Ectodermal cell (in vitro differentiated cells): Measurements from ENCODE around the gene CD34.

ENCODE experiments used
- H3K27ac ChIP-seq: 2 replicates; pipeline ENCODE4 v1.7.0; 2013; ENCODE audit warnings: mild to moderate bottlenecking, low read depth, low read length; ENCODE audit not compliant: insufficient read depth, poor library complexity, severe bottlenecking
- H3K27me3 ChIP-seq: 2 replicates; pipeline ENCODE4 v1.7.0; 2013; ENCODE audit warnings: mild to moderate bottlenecking, low read length; ENCODE audit not compliant: insufficient read depth, control insufficient read depth, poor library complexity, severe bottlenecking
- H3K36me3 ChIP-seq: one replicate; pipeline ENCODE4 v1.7.0; 2013; ENCODE audit warnings: low read length; ENCODE audit not compliant: control insufficient read depth, insufficient read depth
- H3K4me1 ChIP-seq: one replicate; pipeline ENCODE4 v1.7.0; 2013; ENCODE audit warnings: low read length; ENCODE audit not compliant: control insufficient read depth, insufficient read depth
- H3K4me3 ChIP-seq: 2 replicates; pipeline ENCODE4 v1.7.0; 2013; ENCODE audit warnings: low read depth, low read length, control low read depth; ENCODE audit not compliant: insufficient read depth
- H3K9me3 ChIP-seq: 2 replicates; pipeline ENCODE4 v1.7.0; 2013; ENCODE audit warnings: mild to moderate bottlenecking, low read length, moderate library complexity; ENCODE audit not compliant: control insufficient read depth
- WGBS, 2 experiments: methylation state at CpG; one replicate each; pipeline ENCODE4 v1.1.7; 2013; ENCODE audit warnings: missing lambda C conversion rate in 2 of 2; 5-methylcytosine and 5-hydroxymethylcytosine counted together

Gene CD34

GRCh38 chr1:207890136-207890738 lies 20.7 kb downstream of the CD34 start:
- Histone ChIP-seq H3K27ac (no peak overlapping the region), H3K27me3 (no peaks in the 10 kb centered on the region), H3K9me3 (no peaks in the 10 kb centered on the region), H3K4me3 (no peak overlapping the region), H3K4me1 (no peaks in the 10 kb centered on the region), H3K36me3 (no peaks in the 10 kb centered on the region)
- WGBS, 2 experiments: 88 to 93% methylated on average over 4 of the region's 4 CpGs

GRCh38 chr1:207888652-207889051 lies 22.3 kb downstream of the CD34 start:
- no peaks in the 10 kb centered on the region for H3K4me1 ChIP-seq
- no peaks in the 10 kb centered on the region for H3K36me3 ChIP-seq
- 86 to 91% methylated on average over 4 to 5 of the region's 5 CpGs for WGBS, 2 experiments
- no peaks in the 10 kb centered on the region for H3K9me3 ChIP-seq
- H3K27me3 ChIP-seq: no peaks in the 10 kb centered on the region
- no peak overlapping the region for H3K4me3 ChIP-seq
- H3K27ac ChIP-seq: no peak overlapping the region

DNA sequence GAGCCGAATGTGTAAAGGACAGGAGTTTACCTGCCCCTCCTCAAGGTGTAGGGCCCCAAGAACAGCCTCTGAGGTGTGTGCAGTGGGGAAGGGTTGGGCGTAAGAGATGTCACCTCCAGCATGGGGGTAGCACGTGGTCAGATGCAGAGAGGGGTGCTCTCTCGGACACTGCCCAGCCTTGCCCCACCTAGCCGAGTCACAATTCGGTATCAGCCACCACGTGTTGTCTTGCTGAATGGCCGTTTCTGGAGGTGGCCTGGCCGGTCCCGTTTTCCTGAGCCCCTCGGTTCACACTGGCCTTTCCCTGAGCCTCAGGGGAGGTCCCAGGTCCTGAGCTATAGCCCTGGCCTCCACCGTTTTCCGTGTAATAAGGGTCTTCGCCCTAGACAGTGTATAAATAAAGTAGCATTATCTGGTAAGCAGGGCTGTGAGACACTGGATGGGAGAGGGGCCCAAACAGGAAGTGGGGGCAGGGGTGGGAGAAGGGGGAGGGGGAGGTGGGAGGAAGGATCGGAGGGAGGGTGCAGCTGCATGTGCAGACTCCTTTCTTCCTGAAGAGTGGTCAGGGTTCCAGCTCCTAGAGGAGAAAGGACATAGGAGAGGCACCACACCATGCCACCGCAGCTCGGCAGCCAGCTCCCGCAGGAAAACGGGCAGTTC lies 23.3 kb downstream of the CD34 start:
- Histone ChIP-seq H3K36me3 (no peaks in the 10 kb centered on the region), H3K27me3 (no peaks in the 10 kb centered on the region), H3K27ac (no peak overlapping the region), H3K4me3 (no peak overlapping the region), H3K4me1 (no peaks in the 10 kb centered on the region), H3K9me3 (no peaks in the 10 kb centered on the region)
- WGBS, 2 experiments: 92 to 94% methylated on average over 19 of the region's 19 CpGs

- Histone ChIP-seq H3K36me3 (no peaks in the 10 kb centered on the region), H3K9me3 (no peaks in the 10 kb centered on the region), H3K4me1 (no peaks in the 10 kb centered on the region), H3K27me3 (no peaks in the 10 kb centered on the region), H3K4me3 (no peak overlapping the region), H3K27ac (no peak overlapping the region)
- WGBS, 2 experiments: 86 to 88% methylated on average over 1 of the region's 1 CpG
Observed at GRCh38 chr1:207886227-207886626, 24.7 kb downstream of the CD34 start.

DNA sequence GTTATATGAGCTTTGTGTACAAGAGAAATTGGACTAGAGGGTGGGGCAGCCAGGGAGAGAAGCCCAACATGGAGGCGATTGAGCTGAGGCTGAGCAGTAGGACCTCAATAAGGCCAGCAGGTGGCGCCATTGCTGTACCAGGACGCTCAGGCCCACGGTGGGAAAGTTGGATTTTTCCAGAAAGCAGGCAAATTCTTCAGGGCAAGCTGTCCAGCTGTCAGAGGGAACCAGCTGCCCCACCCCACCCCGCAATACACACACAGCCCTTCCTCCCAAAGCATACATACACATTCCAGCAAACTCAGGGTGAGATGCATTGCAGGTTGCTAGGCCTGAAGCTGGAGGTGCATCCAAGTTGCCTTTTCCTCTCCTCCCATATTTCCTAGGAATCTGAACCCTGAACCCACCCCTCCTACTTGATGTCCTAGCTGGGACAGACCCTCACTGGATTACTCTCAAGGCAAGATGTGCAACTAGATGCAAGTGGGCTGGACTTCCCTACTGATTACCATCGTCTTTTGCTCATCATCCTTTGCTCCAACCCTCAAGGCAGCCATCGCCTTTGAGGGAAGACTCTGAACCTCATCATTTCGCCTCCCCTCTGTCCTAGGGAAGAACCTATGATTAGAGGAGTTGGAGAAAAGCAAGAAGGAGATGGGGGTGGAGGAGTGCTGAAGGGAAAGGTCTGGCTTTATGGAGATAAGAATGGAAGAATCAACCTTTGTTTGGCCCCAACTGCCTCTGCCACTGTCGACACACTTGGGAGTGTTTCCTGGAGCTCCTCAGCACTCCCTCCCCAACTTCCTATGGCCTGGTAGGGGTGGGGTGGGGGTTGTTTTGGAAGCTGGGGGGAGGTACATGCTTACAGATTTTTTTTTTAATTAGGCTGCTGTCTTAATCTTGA lies 25.5 kb downstream of the CD34 start:
- Histone ChIP-seq H3K36me3 (no peaks in the 10 kb centered on the region), H3K4me3 (no peak overlapping the region), H3K9me3 (no peaks in the 10 kb centered on the region), H3K27ac (no peak overlapping the region), H3K4me1 (no peaks in the 10 kb centered on the region), H3K27me3 (no peaks in the 10 kb centered on the region)
- WGBS, 2 experiments: 42 to 45% methylated on average over 9 of the region's 9 CpGs

DNA sequence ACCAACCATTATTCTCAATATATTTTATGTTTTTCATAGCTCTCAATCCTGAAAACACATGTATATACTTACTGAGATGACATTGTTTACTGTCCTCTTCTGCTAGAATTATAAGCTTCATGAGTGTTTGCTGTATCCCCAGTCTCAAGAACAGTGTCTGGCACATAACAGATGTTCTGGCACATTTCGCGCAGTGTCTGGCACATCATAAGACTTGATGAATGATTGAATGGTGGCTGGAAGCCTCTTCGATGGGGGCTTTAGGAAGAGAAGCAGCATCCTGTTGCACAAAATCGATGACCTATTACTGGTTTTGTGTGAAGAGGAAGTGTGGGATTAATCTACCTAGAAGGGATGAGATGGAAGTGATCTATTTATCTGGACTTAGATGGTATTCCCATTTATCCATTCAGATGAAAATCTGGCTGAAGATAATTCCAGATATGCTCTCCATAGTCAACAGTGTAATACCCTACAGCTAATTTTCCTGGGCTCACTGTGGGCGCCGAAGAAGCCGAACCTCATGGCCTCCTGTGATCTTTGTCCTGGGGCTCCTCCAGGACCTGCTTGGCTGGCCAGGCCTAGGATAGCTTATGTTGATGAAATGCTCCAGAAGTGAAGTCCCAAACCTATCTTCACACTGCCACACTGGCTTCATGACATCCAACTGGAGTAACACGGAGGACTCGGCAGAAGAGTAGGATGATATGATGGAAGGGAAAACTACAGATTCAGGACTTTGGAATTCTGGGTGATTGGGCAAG lies 26.5 kb downstream of the CD34 start:
- WGBS, 2 experiments: 94 to 96% methylated on average over 7 to 9 of the region's 9 CpGs
- Histone ChIP-seq H3K36me3 (no peaks in the 10 kb centered on the region), H3K27me3 (no peaks in the 10 kb centered on the region), H3K4me3 (no peak overlapping the region), H3K4me1 (no peaks in the 10 kb centered on the region), H3K9me3 (no peaks in the 10 kb centered on the region), H3K27ac (no peak overlapping the region)

- H3K27ac ChIP-seq: no peak overlapping the region
- WGBS, 2 experiments: 94% methylated on average over 2 of the region's 2 CpGs
Observed at GRCh38 chr1:207883660-207884250, 27.2 kb downstream of the CD34 start.

DNA sequence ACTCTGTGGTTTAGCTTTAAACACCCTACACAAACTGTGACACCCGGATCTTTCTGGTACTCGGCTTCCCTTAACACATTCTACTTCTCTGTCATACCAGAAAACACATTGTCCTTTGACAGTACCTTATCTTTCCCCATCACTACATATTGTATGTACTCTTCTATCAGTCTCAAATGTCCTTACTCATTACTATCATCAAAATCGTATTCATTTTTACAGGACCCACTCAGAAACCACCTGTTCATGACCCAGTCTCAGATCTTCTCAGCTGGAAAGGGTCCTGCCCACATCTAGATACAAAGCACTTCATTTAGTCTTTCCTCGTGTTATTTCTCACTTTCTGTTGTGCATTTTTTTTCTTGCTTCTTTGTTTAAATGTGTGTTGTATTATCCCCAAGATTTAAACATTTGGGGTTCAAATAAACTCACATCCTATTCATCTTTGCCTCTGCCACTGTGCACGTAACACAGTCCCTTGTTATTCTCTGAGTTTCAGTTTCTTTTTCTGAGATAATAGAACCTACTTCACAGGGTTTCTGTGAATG lies 27.7 kb downstream of the CD34 start:
- Histone ChIP-seq H3K27ac (no peak overlapping the region), H3K4me1 (no peaks in the 10 kb centered on the region), H3K9me3 (no peaks in the 10 kb centered on the region), H3K4me3 (no peak overlapping the region), H3K36me3 (no peaks in the 10 kb centered on the region), H3K27me3 (no peaks in the 10 kb centered on the region)
- 84 to 89% methylated on average over 4 of the region's 5 CpGs for WGBS, 2 experiments

More at GRCh38 chr1:207883660-207884250, 27.2 kb downstream of the CD34 start:
- Histone ChIP-seq H3K9me3 (no peaks in the 10 kb centered on the region), H3K36me3 (no peaks in the 10 kb centered on the region), H3K4me3 (no peak overlapping the region), H3K4me1 (no peaks in the 10 kb centered on the region), H3K27me3 (no peaks in the 10 kb centered on the region)

DNA sequence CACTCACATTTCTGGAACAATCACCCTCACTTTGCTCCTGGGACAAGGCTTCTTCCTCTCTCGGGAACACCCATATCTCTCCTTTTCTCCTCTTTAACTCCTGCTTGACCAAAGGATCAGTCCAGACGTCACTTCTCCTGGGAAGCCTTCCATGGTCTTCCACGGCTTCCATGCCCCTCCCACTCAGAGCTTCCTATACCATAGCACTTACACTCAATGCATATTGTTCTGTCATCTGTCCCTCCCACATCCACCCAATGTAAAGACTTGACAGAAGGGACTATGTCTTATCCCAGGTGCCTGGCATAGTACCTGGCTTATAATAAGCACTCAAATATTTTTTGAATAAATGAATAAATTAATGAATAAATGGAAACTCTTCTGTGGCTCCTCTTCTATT lies 28.2 kb downstream of the CD34 start:
- Histone ChIP-seq H3K4me3 (no peak overlapping the region), H3K36me3 (no peaks in the 10 kb centered on the region), H3K27me3 (no peaks in the 10 kb centered on the region), H3K4me1 (no peaks in the 10 kb centered on the region), H3K9me3 (no peaks in the 10 kb centered on the region), H3K27ac (no peak overlapping the region)
- 58 to 59% methylated on average over 3 of the region's 3 CpGs for WGBS, 2 experiments
